IMR-90 (cell line): Measurements from ENCODE around the gene ELK3. TPM values are rescaled to one million over a fixed set of nuclear protein-coding genes. Genes with fewer than 3 reads are reported as not detected.

ENCODE experiments used
- ATAC-seq: fragments of 200-7000 bp; cut with Tn5 transposase; 2 replicates; pipeline ENCODE4 v1.9.1; 2020; ENCODE audit warnings: low read depth, mild to moderate bottlenecking, moderate library complexity
- Bru-seq: library from RNA; stranded (reverse); fragments of 400-500 nt; gene quantifications from one replicate; lab custom pipeline; 2021; lab: Mats Ljungman, UMichigan
- BruChase-seq, 2 experiments: library from RNA; stranded (reverse); fragments of 400-500 nt; gene quantifications; one replicate each; lab custom pipeline; 2021; lab: Mats Ljungman, UMichigan
- BruUV-seq: library from RNA; stranded (reverse); fragments of 400-500 nt; replicated peaks from 2 replicates; lab custom pipeline; 2021; lab: Mats Ljungman, UMichigan
- CTCF ChIA-PET: fragments of 300-600 bp; formaldehyde crosslinking; extraction: SDS; loops from one replicate; lab custom pipeline; 2021; ENCODE audit warnings: antibody characterized with exemption; lab: Yijun Ruan, JAX
- POLR2A ChIA-PET: fragments of 300-600 bp; sonication (Branson Sonifier 250); formaldehyde crosslinking; loops from one replicate; lab custom pipeline; 2022; ENCODE audit warnings: antibody characterized with exemption; ENCODE audit not compliant: unreplicated experiment; lab: Charles Lee
- DNase-seq: peaks from one replicate; pipeline ENCODE4 v3.0.0; 2013
- H2AFZ ChIP-seq: replicated peaks from 2 replicates; pipeline ENCODE3; 2013; ENCODE audit warnings: low read length, mild to moderate bottlenecking; ENCODE audit not compliant: poor library complexity
- H2AK5ac ChIP-seq: 2 replicates; pipeline ENCODE4 v1.6.1; 2013; ENCODE audit warnings: low read depth, low read length, inconsistent platforms
- H2AK9ac ChIP-seq: replicated peaks from 2 replicates; pipeline ENCODE3; 2013; ENCODE audit warnings: mild to moderate bottlenecking, low read depth, low read length, moderate library complexity; ENCODE audit not compliant: poor library complexity
- H2BK120ac ChIP-seq: 2 replicates; pipeline ENCODE4 v1.6.1; 2013; ENCODE audit warnings: low read depth, low read length, inconsistent platforms
- H2BK15ac ChIP-seq: 3 replicates; pipeline ENCODE4 v1.6.1; 2013; ENCODE audit warnings: low read depth, low read length, inconsistent platforms
- H2BK20ac ChIP-seq: 2 replicates; pipeline ENCODE4 v1.6.1; 2013; ENCODE audit warnings: low read depth, mild to moderate bottlenecking, inconsistent platforms, low read length, moderate library complexity
- H2BK5ac ChIP-seq: 2 replicates; pipeline ENCODE4 v1.6.1; 2013; ENCODE audit warnings: mild to moderate bottlenecking, low read depth, low read length, inconsistent platforms; ENCODE audit not compliant: poor library complexity, severe bottlenecking
- H3K14ac ChIP-seq: replicated peaks from 2 replicates; pipeline ENCODE4 v1.6.1; 2013; ENCODE audit warnings: low read depth, low read length, inconsistent platforms
- H3K18ac ChIP-seq: 2 replicates; pipeline ENCODE4 v1.6.1; 2013; ENCODE audit warnings: low read depth, low read length, control low read depth
- H3K23ac ChIP-seq: 2 replicates; pipeline ENCODE4 v1.6.1; 2013; ENCODE audit warnings: low read depth, low read length, inconsistent platforms
- H3K27ac ChIP-seq: 2 replicates; pipeline ENCODE4 v1.5.1; 2013; ENCODE audit warnings: mild to moderate bottlenecking, control low read depth, low read length; ENCODE audit not compliant: insufficient read depth
- H3K27me3 ChIP-seq: 2 replicates; pipeline ENCODE4 v1.6.1; 2013; ENCODE audit warnings: low read length; ENCODE audit not compliant: control insufficient read depth, insufficient read depth
- H3K36me3 ChIP-seq: 2 replicates; pipeline ENCODE4 v1.6.1; 2013; ENCODE audit warnings: low read length, mixed read lengths; ENCODE audit not compliant: control insufficient read depth, insufficient read depth
- H3K4ac ChIP-seq: 2 replicates; pipeline ENCODE4 v1.6.1; 2013; ENCODE audit warnings: low read depth, low read length, inconsistent platforms
- H3K4me1 ChIP-seq: 2 replicates; pipeline ENCODE4 v1.6.1; 2013; ENCODE audit warnings: low read length, mixed read lengths; ENCODE audit not compliant: control insufficient read depth, insufficient read depth
- H3K4me2 ChIP-seq: 2 replicates; pipeline ENCODE4 v1.6.1; 2013; ENCODE audit warnings: low read depth, mild to moderate bottlenecking, control low read depth, low read length, moderate library complexity
- H3K4me3 ChIP-seq: 2 replicates; pipeline ENCODE4 v1.5.1; 2013; ENCODE audit warnings: low read depth, mild to moderate bottlenecking, control low read depth, low read length, moderate library complexity; ENCODE audit not compliant: insufficient read depth
- H3K56ac ChIP-seq: 2 replicates; pipeline ENCODE4 v1.6.1; 2013; ENCODE audit warnings: low read length, inconsistent platforms; ENCODE audit not compliant: insufficient read depth; ENCODE audit errors: extremely low read depth
- H3K79me1 ChIP-seq, 2 experiments: 2 replicates each; pipeline ENCODE4 v1.6.1; 2013; ENCODE audit warnings: low read length in 2 of 2, inconsistent platforms in 1 of 2, low read depth in 1 of 2
- H3K9ac ChIP-seq: 2 replicates; pipeline ENCODE4 v1.6.1; 2013; ENCODE audit warnings: low read depth, low read length, control low read depth
- H3K9me1 ChIP-seq: 2 replicates; pipeline ENCODE4 v1.6.1; 2013; ENCODE audit warnings: low read length, inconsistent platforms; ENCODE audit not compliant: insufficient read depth
- H3K9me3 ChIP-seq: 2 replicates; pipeline ENCODE4 v1.6.1; 2013; ENCODE audit warnings: low read length; ENCODE audit not compliant: control insufficient read depth, insufficient read depth
- H4K20me1 ChIP-seq: 2 replicates; pipeline ENCODE4 v1.6.1; 2013; ENCODE audit warnings: low read length, inconsistent platforms; ENCODE audit not compliant: insufficient read depth
- H4K5ac ChIP-seq: 2 replicates; pipeline ENCODE4 v1.6.1; 2013; ENCODE audit warnings: mild to moderate bottlenecking, low read depth, low read length, control low read depth
- H4K8ac ChIP-seq, 2 experiments: 2 replicates each; pipeline ENCODE4 v1.6.1; 2013; ENCODE audit warnings: low read depth in 2 of 2, low read length in 2 of 2, control low read depth in 1 of 2, inconsistent platforms in 1 of 2
- H4K91ac ChIP-seq: 2 replicates; pipeline ENCODE4 v1.6.1; 2013; ENCODE audit warnings: low read depth, low read length, inconsistent platforms; ENCODE audit not compliant: insufficient read depth
- CHD1 ChIP-seq: IDR thresholded peaks from 2 replicates; pipeline ENCODE4 v1.6.1; 2012; ENCODE audit warnings: low read depth, low read length, improper control_type of control experiment
- MAZ ChIP-seq: IDR thresholded peaks from 2 replicates; pipeline ENCODE4 v1.6.1; 2012; ENCODE audit warnings: low read depth, mild to moderate bottlenecking, low read length, improper control_type of control experiment, moderate library complexity, borderline replicate concordance
- POLR2A ChIP-seq: IDR thresholded peaks from 2 replicates; pipeline ENCODE4 v1.6.1; 2012; ENCODE audit warnings: mild to moderate bottlenecking, low read depth, low read length
- SMC3 ChIP-seq: fragments of 150-350 bp; IDR thresholded peaks from 2 replicates; pipeline ENCODE4 v1.6.1; 2016; ENCODE audit warnings: low read depth, mild to moderate bottlenecking, antibody characterized with exemption, low read length, moderate library complexity
- WGBS, 2 experiments: methylation state at CpG; one replicate each; pipeline versions ENCODE4 v1.1.5 to v1.1.7; 2013; ENCODE audit warnings: missing lambda C conversion rate in 2 of 2; ENCODE audit not compliant: insufficient read length in 1 of 2; ENCODE audit errors: extremely low coverage in 2 of 2; 5-methylcytosine and 5-hydroxymethylcytosine counted together
- dilution Hi-C: fragments of 300-500 bp; cut with HindIII; formaldehyde crosslinking; loops from one replicate; pipeline ENCODE4 v1.14.3; 2018; ENCODE audit warnings: low sequenced_read_pairs; ENCODE audit not compliant: unreplicated experiment
- in situ Hi-C: fragments of 300-500 bp; cut with MboI; formaldehyde crosslinking; loops from 3 replicates; pipeline ENCODE4 v1.14.3; 2019; ENCODE audit warnings: low sequenced_read_pairs, inconsistent platforms, mixed read lengths
- intact Hi-C: fragments of 100-400 bp; cut with micrococcal nuclease; formaldehyde crosslinking; loops from 2 replicates; pipeline ENCODE4 v1.10.0; 2022
- long read RNA-seq: library from polyadenylated mRNA; unstranded; transcript quantifications from one replicate; pipeline ENCODE4 v2.0.0, GENCODE V29; 2021; ENCODE audit not compliant: unreplicated experiment
- polyA plus RNA-seq, 3 experiments: library from polyadenylated mRNA; depleted of rRNA; stranded (reverse); fragments of >200 nt; gene quantifications; 2 replicates each; pipeline ENCODE4 v1.2.3, GENCODE V29; 2012; ENCODE audit warnings: low replicate concordance in 1 of 3
- total RNA-seq: library from RNA; depleted of rRNA; stranded (reverse); fragments of >200 nt; gene quantifications from 2 replicates; pipeline ENCODE4 v1.2.3, GENCODE V29; 2012; rRNA removed

Gene ELK3
- total RNA-seq (14.5 and 20.0 TPM in 2 replicates), polyA plus RNA-seq (2012; rRNA removed) (27.5 and 35.7 TPM in 2 replicates), Bru-seq, nascent RNA (percentile 87 among the genes with signal in this experiment), BruChase-seq, experiment 1, labeled RNA remaining after a 6-hour chase (percentile 70 among the genes with signal in this experiment), BruChase-seq, experiment 2, labeled RNA remaining after a 2-hour chase (percentile 67 among the genes with signal in this experiment)
- polyA plus RNA-seq (2012; cell fraction: cytosol; rRNA removed) = 10.7 and 23.4 TPM in 2 replicates
- polyA plus RNA-seq (2012; cell fraction: nucleus; rRNA removed; ENCODE audit: low replicate concordance) = 9.2 and 14.8 TPM in 2 replicates
- long read RNA-seq, full-length matches to known transcripts = 15 of 30 reads
- long read RNA-seq, partial matches to known transcripts = 13 of 30 reads
- long read RNA-seq, other reads (novel, unspliced or antisense) = 2 of 30 reads

- BruUV-seq = no TSS peak
- Histone ChIP-seq H3K79me1 (peaks cover 0 to 17% of the 10 kb centered on the region in 2 experiments; a peak in 2 of 4 replicates), H4K20me1 (peaks cover 10% of the 10 kb centered on the region; the same call in 1 of the 2 replicates), H2BK5ac (peak within 1 kb of the TSS; percentile 96), H2BK120ac (peak within 1 kb of the TSS; percentile 85), H3K18ac (peak within 1 kb of the TSS; percentile 90), H3K4me2 (peak within 1 kb of the TSS; percentile 67), H3K56ac (peak within 1 kb of the TSS; percentile 92), H3K9ac (peak within 1 kb of the TSS; percentile 93), H2AK9ac (peak within 1 kb of the TSS; percentile 96), H2AFZ (peak within 1 kb of the TSS; percentile 96), H3K23ac (peak within 1 kb of the TSS; percentile 98), H4K91ac (peak within 1 kb of the TSS; percentile 90), H2BK15ac (peak within 1 kb of the TSS; percentile 51; the same call in 2 of the 3 replicates), H4K8ac (peak within 1 kb of the TSS; percentile 81 to 90), H2BK20ac (peak within 1 kb of the TSS; percentile 65), H3K9me1 (peaks cover 7% of the 10 kb centered on the region), H3K27ac (peak within 1 kb of the TSS; percentile 92), H4K5ac (peak within 1 kb of the TSS; percentile 83), H3K4me1 (peaks cover 5% of the 10 kb centered on the region), H3K4ac (peak within 1 kb of the TSS; percentile 92), H3K9me3 (no peaks in the 10 kb centered on the region), H3K4me3 (peak within 1 kb of the TSS; percentile 97), H3K14ac (peak within 1 kb of the TSS; percentile 95), H2AK5ac (peak within 1 kb of the TSS; percentile 94), H3K27me3 (no peaks in the 10 kb centered on the region), H3K36me3 (no peaks in the 10 kb centered on the region)
- TF ChIP-seq SMC3 (no peak), POLR2A (peak; percentile 76), CHD1 (0 out of 2 replicates have a peak, but pooled peaks have one; percentile 26), MAZ (peak; percentile 78; the same call in 1 of the 2 replicates)
- dilution Hi-C loops = no loop called here
- in situ Hi-C loops = no loop called here
- ATAC-seq (peak; percentile 72), DNase-seq (peak; percentile 72)
- WGBS, 2 experiments = 53% methylated on average over 5 of the region's 75 CpGs; no CpG with 5 or more reads in 1 of the 2 experiments
- POLR2A ChIA-PET = no interaction called here
- intact Hi-C loops = no loop called here
- CTCF ChIA-PET = no interaction called here
Observed at GRCh38 chr12:96193725-96194575, at the start of gene ELK3. ELK3 (plus strand) TSS chr12:96194375.
